GM19463 (cell line): ENCODE results near the gene MSGN1.

Experiments
- ATAC-seq: cut with Tn5 transposase; IDR thresholded peaks from one replicate; pipeline ENCODE4 v1.9.1; 2021; ENCODE audit warnings: mild to moderate bottlenecking, moderate library complexity; ENCODE audit not compliant: unreplicated experiment

Gene MSGN1

DNA sequence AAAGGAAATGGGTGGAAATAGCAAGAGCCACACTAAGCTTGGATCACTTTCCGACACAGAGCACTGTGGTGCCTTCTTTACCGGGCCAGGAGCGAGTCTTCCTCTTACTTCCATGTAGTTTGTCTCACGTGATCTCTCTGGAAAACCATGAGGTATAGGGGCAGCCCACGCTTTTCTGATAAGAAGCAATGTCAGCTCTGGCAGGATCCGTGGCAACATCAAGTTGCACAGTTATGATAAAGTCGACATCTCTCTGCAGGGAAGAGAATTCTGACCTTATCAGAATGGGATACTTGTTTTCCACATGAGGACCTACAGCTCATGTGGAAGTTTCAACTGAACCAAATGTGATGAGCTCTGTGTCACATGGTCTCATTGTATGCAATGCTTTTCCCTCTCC lies 29.5 kb downstream of the MSGN1 start:
- no peak for ATAC-seq

DNA sequence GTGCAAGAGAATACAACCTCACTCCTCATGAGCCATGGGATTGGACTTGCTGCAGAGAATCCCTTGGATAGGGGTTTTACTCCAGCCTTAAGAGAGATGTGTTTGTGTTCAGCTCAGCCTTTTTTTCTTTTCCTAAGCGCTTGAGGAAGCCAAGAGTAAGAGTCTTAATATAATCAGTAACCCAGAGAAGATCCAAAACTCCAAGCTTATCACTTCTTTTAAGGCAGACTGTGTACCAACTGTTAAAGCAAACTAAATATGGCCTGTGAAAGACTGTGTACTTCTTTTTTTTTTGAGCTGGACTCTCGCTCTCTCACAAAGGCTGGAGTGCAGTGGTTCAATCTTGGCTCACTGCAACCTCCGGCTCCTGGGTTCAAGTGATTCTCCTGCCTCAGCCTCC lies 30.4 kb downstream of the MSGN1 start:
- no peak for ATAC-seq

DNA sequence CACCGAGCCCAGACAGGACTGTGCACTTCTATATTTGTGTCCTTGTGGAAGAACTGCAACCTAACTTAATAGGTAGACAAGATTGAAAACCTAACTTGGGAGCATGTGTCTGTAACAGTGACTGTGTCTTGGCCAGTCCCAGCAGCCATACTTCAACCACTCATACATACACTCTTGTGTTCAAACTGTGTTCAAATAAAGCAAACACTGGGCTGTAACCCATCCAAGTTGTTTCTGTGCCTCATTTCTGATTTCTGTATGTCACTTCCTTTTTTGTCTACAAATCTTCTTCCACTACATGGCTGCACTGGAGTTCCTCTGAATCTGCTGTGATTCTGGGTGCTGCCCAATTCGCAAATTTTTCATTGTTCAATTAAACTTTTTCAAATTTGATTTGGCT lies 31.0 kb downstream of the MSGN1 start:
- ATAC-seq, result no peak

DNA sequence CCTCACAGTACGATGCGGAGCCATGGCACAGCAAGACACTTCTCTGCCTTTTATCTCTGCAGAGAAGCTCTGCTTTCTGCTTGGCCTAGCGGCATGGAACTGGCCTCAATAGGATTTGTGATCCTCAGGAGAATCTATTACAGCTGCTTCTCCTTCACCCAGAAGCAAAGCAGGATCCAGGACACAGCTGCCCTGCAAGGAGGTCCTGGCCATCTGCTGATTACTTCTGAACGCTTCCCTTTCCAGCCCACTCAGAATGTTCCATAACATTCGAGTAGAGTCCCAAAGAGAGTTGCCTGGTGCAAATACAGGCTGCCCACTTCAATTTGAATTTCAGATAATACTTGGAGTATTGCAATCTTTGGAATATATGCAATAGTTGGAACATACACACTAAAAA lies 33.0 kb downstream of the MSGN1 start:
- no peak for ATAC-seq

DNA sequence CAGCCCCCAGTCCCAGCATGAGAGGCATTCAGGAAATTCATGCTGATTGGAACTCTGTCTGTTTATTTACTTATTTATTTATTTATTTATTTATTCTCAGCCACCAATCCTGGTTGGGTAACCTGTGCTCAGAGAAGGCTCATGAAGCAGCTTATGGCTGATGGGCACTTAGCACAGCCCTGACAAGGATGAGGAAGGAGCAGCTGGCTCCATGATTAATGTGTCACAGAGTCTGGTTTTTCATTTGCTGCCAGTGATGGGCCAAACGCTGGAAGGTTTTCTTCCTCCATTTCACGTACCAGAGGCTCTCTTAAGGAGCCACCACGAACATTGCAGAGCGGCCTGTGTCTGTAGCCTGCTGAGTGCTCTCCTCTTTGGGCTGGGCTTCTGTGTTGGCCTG lies 33.9 kb downstream of the MSGN1 start:
- no peak for ATAC-seq

DNA sequence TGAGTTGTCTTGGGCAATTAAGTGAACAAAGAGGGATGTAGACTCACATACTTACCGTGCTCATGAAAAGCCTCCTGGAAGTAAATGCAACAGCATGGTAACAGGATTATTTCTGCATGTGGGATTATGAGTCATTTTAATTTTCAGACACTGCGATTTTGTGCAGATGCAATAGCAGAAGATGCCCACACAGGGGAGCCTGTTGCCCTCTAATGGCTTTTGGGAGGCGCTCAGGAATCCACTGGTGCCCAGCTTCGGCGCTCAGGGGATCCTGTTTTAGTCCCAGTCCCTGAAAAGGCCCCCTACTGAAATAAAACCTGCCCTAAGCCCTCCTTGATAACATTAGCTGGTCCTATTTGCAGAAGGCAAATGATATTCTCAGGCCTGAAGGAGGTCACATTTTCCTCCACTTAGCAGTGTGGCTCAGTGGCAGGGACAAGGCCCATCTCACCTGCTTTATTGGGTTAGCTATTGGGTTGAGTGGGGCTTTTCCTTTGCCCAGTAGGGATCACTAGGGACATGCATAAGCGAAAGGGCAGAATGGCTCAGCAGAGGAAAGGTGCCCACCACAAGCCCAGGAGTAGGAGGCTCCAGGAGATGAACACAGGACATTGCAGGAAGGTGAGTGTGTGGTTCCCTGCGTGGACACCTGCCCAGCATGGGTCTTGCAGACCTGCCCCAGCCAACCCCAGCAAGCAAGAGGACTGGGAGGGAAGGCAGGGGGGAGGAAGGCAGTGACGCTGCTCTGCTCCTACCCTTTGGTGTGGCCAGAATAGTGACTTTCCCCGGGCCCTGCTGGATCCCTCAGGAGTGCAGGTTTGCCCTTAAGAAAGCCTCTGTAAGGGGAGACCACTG lies 35.7 kb downstream of the MSGN1 start:
- peak; percentile 89 for ATAC-seq

DNA sequence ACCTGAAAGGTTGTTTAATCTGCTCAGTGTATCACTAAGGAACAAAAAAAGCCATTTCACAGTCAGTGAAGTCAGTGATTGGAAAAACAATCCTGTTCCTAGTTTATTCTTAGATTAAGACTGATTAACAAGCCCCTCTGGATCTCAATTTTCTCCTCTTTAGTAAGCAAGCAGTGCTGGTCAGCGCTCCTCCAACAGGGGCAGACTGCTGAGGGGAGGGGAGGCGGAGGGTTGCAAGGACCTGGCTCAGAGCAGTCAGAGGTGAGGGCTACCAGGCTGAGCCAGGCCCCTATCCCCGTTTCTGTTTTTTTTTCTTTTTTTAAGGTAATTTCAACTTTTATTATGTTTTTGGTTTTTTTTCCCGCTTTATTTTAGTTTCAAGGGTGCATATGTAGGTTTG lies 37.5 kb downstream of the MSGN1 start:
- ATAC-seq, result no peak

DNA sequence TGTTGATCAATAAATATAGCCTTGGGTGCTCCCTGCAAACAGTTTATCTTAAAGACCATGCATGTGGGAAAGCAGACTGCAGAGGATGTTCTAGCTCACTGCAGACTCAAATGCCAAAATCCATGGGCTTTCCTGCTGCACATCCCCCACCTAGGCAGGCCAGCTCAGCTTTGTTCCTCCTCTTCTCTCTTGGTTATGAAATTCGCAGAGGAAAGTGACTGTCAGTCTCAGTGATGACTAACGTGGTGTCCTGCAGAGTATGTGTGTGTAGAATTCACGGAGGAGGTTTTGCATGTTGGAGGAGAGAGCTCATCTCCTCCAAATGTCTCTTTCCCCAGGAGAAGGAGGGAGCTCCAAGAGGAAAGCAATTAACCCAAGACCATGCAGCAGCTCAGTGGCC lies 40.8 kb downstream of the MSGN1 start:
- ATAC-seq, result no peak

DNA sequence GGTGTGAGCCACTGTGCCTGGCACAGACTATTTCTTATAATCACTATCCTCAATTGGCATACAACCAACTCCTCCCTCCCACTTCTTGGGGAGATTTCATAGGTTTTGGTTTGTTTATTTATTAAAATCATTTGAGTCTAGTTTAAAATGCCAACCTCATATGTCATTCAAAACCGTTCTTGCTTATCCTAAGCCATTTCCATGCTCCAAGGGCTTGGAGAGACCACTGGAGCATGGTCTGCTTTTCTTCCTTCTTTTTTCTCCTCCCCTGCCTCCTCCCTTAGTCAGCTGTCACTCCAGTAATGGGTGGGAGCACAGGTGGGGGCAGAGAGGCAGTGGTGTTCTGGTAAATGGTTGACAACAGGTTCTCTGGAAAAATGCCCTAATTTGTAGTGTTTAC lies 41.8 kb downstream of the MSGN1 start:
- ATAC-seq, result no peak

DNA sequence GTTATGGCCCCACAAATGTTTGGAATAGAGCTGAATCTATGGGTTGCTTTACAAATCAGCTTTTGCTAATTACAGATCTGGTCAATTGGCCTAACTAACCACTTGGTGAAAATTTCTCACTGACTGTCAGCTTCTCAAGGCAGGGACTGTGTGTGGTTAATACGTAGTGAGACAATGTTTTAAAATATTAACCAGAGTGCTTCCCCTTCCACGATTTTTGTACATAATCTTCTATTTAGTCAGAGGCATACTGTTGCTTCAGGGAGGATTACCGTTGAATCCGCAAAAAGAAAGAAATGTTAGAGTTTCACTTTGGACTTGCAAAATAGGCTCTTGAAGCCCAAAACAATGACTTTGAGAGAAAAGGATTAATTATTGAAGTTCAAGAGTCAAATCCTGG lies 47.3 kb downstream of the MSGN1 start:
- ATAC-seq, result no peak

DNA sequence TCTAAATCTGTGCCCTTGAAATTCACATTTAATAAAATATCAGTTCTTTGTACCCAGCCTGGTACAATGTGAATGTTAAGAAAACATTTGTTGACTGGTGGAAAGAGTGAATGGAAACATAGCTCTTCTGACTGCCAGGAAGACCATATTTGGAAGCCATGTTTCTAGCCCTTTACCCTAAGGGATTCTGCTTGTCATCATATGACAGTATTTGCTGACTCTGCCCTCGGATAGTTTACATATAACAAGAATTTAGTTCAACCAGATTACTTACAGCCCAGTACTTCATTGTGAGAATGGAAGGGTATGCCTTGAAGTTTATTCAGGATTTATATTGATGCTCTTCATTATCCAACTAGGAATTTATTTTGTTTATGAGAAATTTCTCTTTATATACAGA lies 48.4 kb downstream of the MSGN1 start:
- ATAC-seq, result no peak

DNA sequence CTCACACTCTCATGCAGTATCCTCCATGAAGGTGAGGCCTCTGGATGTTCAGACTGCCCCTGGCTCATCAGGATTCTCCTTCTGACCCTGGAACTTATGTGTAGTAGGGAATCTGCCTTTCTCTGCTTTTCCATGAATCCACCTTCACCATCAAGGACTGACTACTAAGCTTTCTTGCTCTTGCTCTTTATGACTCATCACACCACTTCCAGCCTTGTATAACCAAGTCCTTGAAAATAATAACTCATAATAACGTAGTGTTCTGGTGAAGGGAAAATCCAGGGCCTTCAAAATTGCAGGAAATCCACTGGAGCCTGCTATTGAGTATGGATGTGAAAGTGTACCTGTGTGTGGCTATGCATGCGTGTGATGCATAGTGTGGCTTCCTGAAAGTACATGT lies 50.9 kb downstream of the MSGN1 start:
- no peak for ATAC-seq
